ENCODE results near the gene ADRB1.

The ADRB1 gene

GRCh38 chr10:114043532-114044246 is at the start of gene ADRB1:
TSS of gene ADRB1 (plus strand) at chr10:114043866. CDS start at chr10:114044133, 267 bp downstream.
- peak; percentile 84 for DNase-seq (ENCODE audit: low spot score)

- no peak for DNase-seq (ENCODE audit: low spot score)
Observed at GRCh38 chr10:113995201-113995600, 48.5 kb upstream of the ADRB1 start.

- DNase-seq (ENCODE audit: low spot score) = no peak
Observed at GRCh38 chr10:113997428-113997827, 46.2 kb upstream of the ADRB1 start.

- DNase-seq (ENCODE audit: low spot score) = no peak
Observed at GRCh38 chr10:113999531-113999930, 44.1 kb upstream of the ADRB1 start.

- no peak for DNase-seq (ENCODE audit: low spot score)
Observed at GRCh38 chr10:114000457-114001010, 43.1 kb upstream of the ADRB1 start.

- DNase-seq (ENCODE audit: low spot score) = no peak
Observed at GRCh38 chr10:114002422-114002821, 41.2 kb upstream of the ADRB1 start.

- DNase-seq (ENCODE audit: low spot score) = no peak
Observed at GRCh38 chr10:114003161-114003941, 40.3 kb upstream of the ADRB1 start.

- DNase-seq (ENCODE audit: low spot score) = no peak
Observed at GRCh38 chr10:114009281-114009996, 34.2 kb upstream of the ADRB1 start.

- DNase-seq (ENCODE audit: low spot score) = no peak
Observed at GRCh38 chr10:114010316-114010715, 33.4 kb upstream of the ADRB1 start.

- DNase-seq (ENCODE audit: low spot score) = no peak
Observed at GRCh38 chr10:114012650-114013049, 31.0 kb upstream of the ADRB1 start.

- DNase-seq (ENCODE audit: low spot score) = no peak
Observed at GRCh38 chr10:114015708-114016107, 28.0 kb upstream of the ADRB1 start.

- no peak for DNase-seq (ENCODE audit: low spot score)
Observed at GRCh38 chr10:114017271-114017670, 26.4 kb upstream of the ADRB1 start.

- no peak for DNase-seq (ENCODE audit: low spot score)
Observed at GRCh38 chr10:114017873-114018272, 25.8 kb upstream of the ADRB1 start.

- no peak for DNase-seq (ENCODE audit: low spot score)
Observed at GRCh38 chr10:114019226-114019625, 24.4 kb upstream of the ADRB1 start.

GRCh38 chr10:114021154-114021553 is 22.5 kb upstream of the ADRB1 start:
- DNase-seq (ENCODE audit: low spot score) = no peak

- DNase-seq (ENCODE audit: low spot score) = no peak
Observed at GRCh38 chr10:114021717-114022680, 21.7 kb upstream of the ADRB1 start.

- DNase-seq (ENCODE audit: low spot score) = no peak
Observed at GRCh38 chr10:114022766-114023597, 20.7 kb upstream of the ADRB1 start.

GRCh38 chr10:114024876-114025610 is 18.6 kb upstream of the ADRB1 start:
- DNase-seq (ENCODE audit: low spot score) = no peak

GRCh38 chr10:114025611-114026130 is 18.0 kb upstream of the ADRB1 start:
- DNase-seq (ENCODE audit: low spot score) = no peak
